ENCODE results near the gene PLAC8. TPM values are rescaled to one million over a fixed set of nuclear protein-coding genes. Genes with fewer than 3 reads are reported as not detected.
A peak's percentile ranks its signal among the peaks of the same experiment; 100 is the strongest.

Gene PLAC8
- total RNA-seq (2021; fragmentation: NEBNext Ultra II Directional; extraction: Animal tissue kit (Norgen Biotek cat#: 25700)) = 0.80 and 1.1 TPM in 2 replicates
- polyA plus RNA-seq (2011; rRNA removed) = 0.98 and 1.7 TPM in 2 replicates
- polyA plus RNA-seq (2011; cell fraction: cytosol; rRNA removed) = 1.2 TPM
- 0.31 TPM for polyA plus RNA-seq (2011; cell fraction: nucleus; rRNA removed)
- polyA plus RNA-seq (2012, experiment 1 of 2) = 0.62 to 0.93 TPM (median 0.78 TPM) in 3 of 4 replicates, not detected in the other
- 0.75 TPM for polyA plus RNA-seq (2012, experiment 2 of 2)
- 0.71 TPM for polyA plus RNA-seq (2013, experiment 1 of 2)
- 0.59 TPM for polyA plus RNA-seq (2013, experiment 2 of 2)
- polyA minus RNA-seq (2011; rRNA and poly(A)+ RNA removed) = 0.95 and 1.6 TPM in 2 replicates
- not detected for polyA minus RNA-seq (2011; cell fraction: cytosol; rRNA and poly(A)+ RNA removed)
- 0.90 TPM for polyA minus RNA-seq (2011; cell fraction: nucleus; rRNA and poly(A)+ RNA removed)
- long read RNA-seq, experiment 1, partial matches to known transcripts = 1 of 2 reads
- long read RNA-seq, experiment 1, other reads (novel, unspliced or antisense) = 0 of 2 reads
- long read RNA-seq, experiment 2, partial matches to known transcripts = 0 of 1 reads
- long read RNA-seq, experiment 2, other reads (novel, unspliced or antisense) = 0 of 1 reads

GRCh38 chr4:83114576-83114975 is at the start of gene PLAC8:
Gene PLAC8 (minus strand): TSS chr4:83114729. CDS start chr4:83107921, 6,808 bp downstream.
- Histone ChIP-seq H2AK5ac (ENCODE audit: low read depth, low read length) (no peak within 1 kb of the TSS), H3K79me2 (ENCODE audit: control insufficient read depth in 1 of 2, insufficient read depth in 2 of 2, low read length in 2 of 2) (no peaks in the 10 kb centered on the region), H2BK5ac (ENCODE audit: low read depth, low read length) (no peak within 1 kb of the TSS), H3K36me3 (ENCODE audit: control insufficient read depth in 2 of 4, insufficient read depth in 4 of 4, low read length in 3 of 4) (no peaks in the 10 kb centered on the region), H3K4ac (replicated peaks; ENCODE audit: insufficient read length, low read depth, low read length) (no peak within 1 kb of the TSS), H3K23ac (ENCODE audit: insufficient read length) (no peak within 1 kb of the TSS), H3K9me3 (ENCODE audit: insufficient read depth in 2 of 2, low read depth in 1 of 2, low read length in 1 of 2) (no peaks in the 10 kb centered on the region), H2AFZ (ENCODE audit: low read length) (no peak within 1 kb of the TSS), H2BK120ac (replicated peaks; ENCODE audit: low read depth, low read length) (no peak within 1 kb of the TSS), H3K23me2 (ENCODE audit: low read depth, low read length) (peaks cover 2% of the 10 kb centered on the region; the same call in 1 of the 2 replicates), H2BK15ac (ENCODE audit: low read length) (no peak within 1 kb of the TSS), H4K8ac (ENCODE audit: extremely low read depth, insufficient read depth, low read length) (no peak within 1 kb of the TSS), H4K5ac (ENCODE audit: insufficient read length, low read depth, low read length) (peak within 1 kb of the TSS; percentile 72), H2BK20ac (ENCODE audit: low read length) (no peak within 1 kb of the TSS), H3K79me1 (ENCODE audit: low read depth, low read length) (no peaks in the 10 kb centered on the region), H3K18ac (ENCODE audit: extremely low read depth, low read length) (no peak within 1 kb of the TSS), H2BK12ac (ENCODE audit: low read depth, low read length) (no peak within 1 kb of the TSS), H3K27me3 (replicated peaks in 1 of 4; ENCODE audit: control insufficient read depth in 3 of 4, extremely low read depth in 1 of 4, insufficient read depth in 3 of 4, low read length in 3 of 4) (no peaks in the 10 kb centered on the region), H3K4me2 (ENCODE audit: insufficient read depth in 1 of 2, low read depth in 2 of 2, low read length in 2 of 2) (peak within 1 kb of the TSS; percentile 27 to 32; a peak in 1 of 4 replicates), H3K4me3 (ENCODE audit: extremely low read depth in 1 of 4, insufficient read depth in 2 of 4, low read depth in 3 of 4, low read length in 4 of 4) (no peak within 1 kb of the TSS; a peak in 1 of 8 replicates), H3K27ac (ENCODE audit: low read depth, low read length) (no peak within 1 kb of the TSS), H4K91ac (replicated peaks; ENCODE audit: insufficient read length, low read length) (no peak within 1 kb of the TSS), H3K56ac (replicated peaks; ENCODE audit: insufficient read length, low read depth, low read length) (no peak within 1 kb of the TSS), H3K9ac (replicated peaks in 1 of 4; ENCODE audit: extremely low read depth in 1 of 4, low read depth in 3 of 4, low read length in 3 of 4) (no peak within 1 kb of the TSS), H3K4me1 (replicated peaks in 1 of 4; ENCODE audit: control insufficient read depth in 3 of 4, insufficient read depth in 4 of 4, low read length in 3 of 4) (peaks cover 0 to 13% (median 0%) of the 10 kb centered on the region in 4 experiments; a peak in 3 of 7 replicates), H4K20me1 (replicated peaks in 1 of 2; ENCODE audit: control insufficient read depth in 1 of 2, insufficient read depth in 2 of 2, low read length in 2 of 2) (no peaks in the 10 kb centered on the region), H3K14ac (ENCODE audit: insufficient read length) (no peak within 1 kb of the TSS)
- POLR2A ChIA-PET (ENCODE audit: partially characterized antibody) = interaction anchor here (1.6 kb wide), 1 partner anchor 12 kb away, joined by 3 read pairs; no protein-coding TSS in a partner anchor
- CTCF ChIA-PET (ENCODE audit: partially characterized antibody) = interaction anchor here (1.0 to 1.1 kb wide), 2 partner anchors 9 to 139 kb away, joined by 3 read pairs; no protein-coding TSS in a partner anchor
- DNase-seq (ENCODE audit: low read depth in 1 of 2, low spot score in 2 of 2) (no peak), FAIRE-seq (no peak)
- 76% methylated on average over 5 of the region's 5 CpGs; no CpG with 5 or more reads in 1 of the 2 experiments for WGBS, 2 experiments (ENCODE audit: extremely low coverage in 1 of 2, insufficient coverage in 1 of 2, insufficient read length in 1 of 2, insufficient replicate concordance in 2 of 2, low coverage in 1 of 2, low lambda C conversion rate in 2 of 2, missing lambda C conversion rate in 1 of 2)
- no peak for TF ChIP-seq SP2 (IDR thresholded peaks at IDR 0.05; ENCODE audit: low read length)
- TF ChIP-seq TEAD4 (IDR thresholded peaks at IDR 0.05; ENCODE audit: low read depth, low read length) = no peak
- no peak for TF ChIP-seq ASH2L (IDR thresholded peaks at IDR 0.05; ENCODE audit: low read length)
- TF ChIP-seq BCL11A (IDR thresholded peaks at IDR 0.05; ENCODE audit: low read depth in 2 of 2, low read length in 2 of 2) = no peak
- TF ChIP-seq TCF12 (IDR thresholded peaks at IDR 0.05; ENCODE audit: low read depth, low read length) = no peak
